ENCODE results near the gene TGDS.

GRCh38 chr13:94583926-94584325 lies 12.0 kb downstream of the TGDS start:
- TF ChIP-seq YY1 (IDR thresholded peaks at IDR 0.05; ENCODE audit: insufficient read depth, insufficient read length) (no peak), SUZ12 (IDR thresholded peaks at IDR 0.05; ENCODE audit: extremely low read depth, insufficient read depth, insufficient read length) (no peak)

Data from NT2/D1 (cell line).